ENCODE data around the gene LMBR1.
"Not testable (repeated sequence)": the region's sequence is repeated elsewhere in the genome, so short reads cannot be mapped to it uniquely, and the experiment has no call there.

LMBR1 gene

GRCh38 chr7:156845379-156846101 is 47.4 kb downstream of the LMBR1 start:
- DNase-seq (ENCODE audit: low read depth) = no peak

- DNase-seq (ENCODE audit: low read depth) = not testable (repeated sequence)
Measured at GRCh38 chr7:156843582-156843981, 49.4 kb downstream of the LMBR1 start.

- DNase-seq (ENCODE audit: low read depth) = no peak
Measured at GRCh38 chr7:156843157-156843556, 49.8 kb downstream of the LMBR1 start.

GRCh38 chr7:156842740-156843140 is 50.2 kb downstream of the LMBR1 start:
- no peak for DNase-seq (ENCODE audit: low read depth)

GRCh38 chr7:156842317-156842716 is 50.7 kb downstream of the LMBR1 start:
- no peak for DNase-seq (ENCODE audit: low read depth)

GRCh38 chr7:156841497-156841896 is 51.5 kb downstream of the LMBR1 start:
- no peak for DNase-seq (ENCODE audit: low read depth)

- no peak for DNase-seq (ENCODE audit: low read depth)
Measured at GRCh38 chr7:156840134-156840533, 52.8 kb downstream of the LMBR1 start.

GRCh38 chr7:156836443-156836842 is 56.5 kb downstream of the LMBR1 start:
- DNase-seq (ENCODE audit: low read depth) = no peak

GRCh38 chr7:156834462-156834861 is 58.5 kb downstream of the LMBR1 start:
- DNase-seq (ENCODE audit: low read depth) = no peak

- no peak for DNase-seq (ENCODE audit: low read depth)
Measured at GRCh38 chr7:156833312-156833711, 59.7 kb downstream of the LMBR1 start.

GRCh38 chr7:156832195-156832877 is 60.6 kb downstream of the LMBR1 start:
- DNase-seq (ENCODE audit: low read depth) = no peak

- no peak for DNase-seq (ENCODE audit: low read depth)
Measured at GRCh38 chr7:156829669-156830336, 63.2 kb downstream of the LMBR1 start.

GRCh38 chr7:156827587-156828203 is 65.3 kb downstream of the LMBR1 start:
- no peak for DNase-seq (ENCODE audit: low read depth)

GRCh38 chr7:156823435-156823834 is 69.5 kb downstream of the LMBR1 start:
- DNase-seq (ENCODE audit: low read depth) = no peak

GRCh38 chr7:156820445-156821063 is 72.4 kb downstream of the LMBR1 start:
- DNase-seq (ENCODE audit: low read depth) = no peak

- no peak for DNase-seq (ENCODE audit: low read depth)
Measured at GRCh38 chr7:156819733-156820295, 73.2 kb downstream of the LMBR1 start.

- DNase-seq (ENCODE audit: low read depth) = no peak
Measured at GRCh38 chr7:156818133-156818532, 74.8 kb downstream of the LMBR1 start.

- DNase-seq (ENCODE audit: low read depth) = no peak
Measured at GRCh38 chr7:156816943-156817572, 75.9 kb downstream of the LMBR1 start.

- DNase-seq (ENCODE audit: low read depth) = no peak
Measured at GRCh38 chr7:156811706-156812105, 81.3 kb downstream of the LMBR1 start.

- not testable (repeated sequence) for DNase-seq (ENCODE audit: low read depth)
Measured at GRCh38 chr7:156803656-156804055, 89.3 kb downstream of the LMBR1 start.

- DNase-seq (ENCODE audit: low read depth) = no peak
Measured at GRCh38 chr7:156802214-156802613, 90.8 kb downstream of the LMBR1 start.
